A172 (cell line): ENCODE data around the gene TBPL2. TPM values are rescaled to one million over a fixed set of nuclear protein-coding genes. Genes with fewer than 3 reads are reported as not detected.

Experiments
- total RNA-seq: library from RNA; depleted of rRNA; stranded (reverse); fragments of >200 nt; shearing (Covaris generic); gene quantifications from 2 replicates; pipeline ENCODE4 v1.2.3, GENCODE V29; 2014; rRNA removed

Gene TBPL2
- total RNA-seq, 1 experiment from 2014 or later, result not detected

Other genes starting within 250 kb of the TBPL2 start
- gene DLGAP5, start 249.0 kb downstream of the TBPL2 start, total RNA-seq, result 49.8 and 58.4 TPM in 2 replicates
- 13.5 and 16.7 TPM in 2 replicates for gene FBXO34, start 169.2 kb downstream of the TBPL2 start, total RNA-seq
- 9.5 and 11.9 TPM in 2 replicates for gene ATG14, start 28.8 kb downstream of the TBPL2 start, total RNA-seq
- gene KTN1, start 139.6 kb upstream of the TBPL2 start, total RNA-seq, result 64.4 and 77.9 TPM in 2 replicates